GM18507 (cell line): Measurements from ENCODE around the gene ABCA12.
"Not testable (repeated sequence)": the region's sequence is repeated elsewhere in the genome, so short reads cannot be mapped to it uniquely, and the experiment has no call there.

Experiments used
- DNase-seq: peaks from one replicate; pipeline ENCODE4 v3.0.0; 2011; ENCODE audit warnings: low read depth; ENCODE audit not compliant: insufficient read length; ENCODE audit errors: extremely low spot score
- FAIRE-seq: peaks from 2 replicates; lab custom pipeline; 2011; peaks lifted over from hg19 to GRCh38; lab: Jason Lieb, UNC

ABCA12 gene, protein sequence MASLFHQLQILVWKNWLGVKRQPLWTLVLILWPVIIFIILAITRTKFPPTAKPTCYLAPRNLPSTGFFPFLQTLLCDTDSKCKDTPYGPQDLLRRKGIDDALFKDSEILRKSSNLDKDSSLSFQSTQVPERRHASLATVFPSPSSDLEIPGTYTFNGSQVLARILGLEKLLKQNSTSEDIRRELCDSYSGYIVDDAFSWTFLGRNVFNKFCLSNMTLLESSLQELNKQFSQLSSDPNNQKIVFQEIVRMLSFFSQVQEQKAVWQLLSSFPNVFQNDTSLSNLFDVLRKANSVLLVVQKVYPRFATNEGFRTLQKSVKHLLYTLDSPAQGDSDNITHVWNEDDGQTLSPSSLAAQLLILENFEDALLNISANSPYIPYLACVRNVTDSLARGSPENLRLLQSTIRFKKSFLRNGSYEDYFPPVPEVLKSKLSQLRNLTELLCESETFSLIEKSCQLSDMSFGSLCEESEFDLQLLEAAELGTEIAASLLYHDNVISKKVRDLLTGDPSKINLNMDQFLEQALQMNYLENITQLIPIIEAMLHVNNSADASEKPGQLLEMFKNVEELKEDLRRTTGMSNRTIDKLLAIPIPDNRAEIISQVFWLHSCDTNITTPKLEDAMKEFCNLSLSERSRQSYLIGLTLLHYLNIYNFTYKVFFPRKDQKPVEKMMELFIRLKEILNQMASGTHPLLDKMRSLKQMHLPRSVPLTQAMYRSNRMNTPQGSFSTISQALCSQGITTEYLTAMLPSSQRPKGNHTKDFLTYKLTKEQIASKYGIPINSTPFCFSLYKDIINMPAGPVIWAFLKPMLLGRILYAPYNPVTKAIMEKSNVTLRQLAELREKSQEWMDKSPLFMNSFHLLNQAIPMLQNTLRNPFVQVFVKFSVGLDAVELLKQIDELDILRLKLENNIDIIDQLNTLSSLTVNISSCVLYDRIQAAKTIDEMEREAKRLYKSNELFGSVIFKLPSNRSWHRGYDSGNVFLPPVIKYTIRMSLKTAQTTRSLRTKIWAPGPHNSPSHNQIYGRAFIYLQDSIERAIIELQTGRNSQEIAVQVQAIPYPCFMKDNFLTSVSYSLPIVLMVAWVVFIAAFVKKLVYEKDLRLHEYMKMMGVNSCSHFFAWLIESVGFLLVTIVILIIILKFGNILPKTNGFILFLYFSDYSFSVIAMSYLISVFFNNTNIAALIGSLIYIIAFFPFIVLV (N-terminal part only)

GRCh38 chr2:215138479-215138878 lies at the start of gene ABCA12:
Gene ABCA12 (minus strand): TSS chr2:215138626. CDS start chr2:215138208, 418 bp downstream.
- FAIRE-seq: no peak
- no peak for DNase-seq

DNA sequence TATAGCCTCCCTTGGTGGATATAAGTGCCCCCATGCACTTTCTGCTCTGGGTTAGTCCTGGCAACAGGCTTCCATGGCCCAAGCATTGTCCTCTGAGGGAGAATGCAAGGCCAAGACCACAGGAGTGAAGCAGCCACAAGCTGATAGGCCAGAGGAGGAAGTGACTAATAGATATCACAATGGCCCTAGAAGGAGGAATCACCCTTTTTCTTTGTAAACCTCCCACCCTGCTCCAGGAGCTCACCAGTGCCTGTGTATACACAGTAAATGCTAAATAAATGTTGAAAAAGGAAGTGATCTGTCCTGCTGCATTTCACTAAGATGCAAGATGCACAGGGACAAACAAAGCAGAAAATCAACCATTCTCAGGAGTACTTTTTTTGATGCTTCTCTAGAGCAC lies 49.7 kb upstream of the ABCA12 start:
- FAIRE-seq (no peak), DNase-seq (no peak)

GRCh38 chr2:215186021-215186420 lies 47.6 kb upstream of the ABCA12 start:
- FAIRE-seq: no peak

DNA sequence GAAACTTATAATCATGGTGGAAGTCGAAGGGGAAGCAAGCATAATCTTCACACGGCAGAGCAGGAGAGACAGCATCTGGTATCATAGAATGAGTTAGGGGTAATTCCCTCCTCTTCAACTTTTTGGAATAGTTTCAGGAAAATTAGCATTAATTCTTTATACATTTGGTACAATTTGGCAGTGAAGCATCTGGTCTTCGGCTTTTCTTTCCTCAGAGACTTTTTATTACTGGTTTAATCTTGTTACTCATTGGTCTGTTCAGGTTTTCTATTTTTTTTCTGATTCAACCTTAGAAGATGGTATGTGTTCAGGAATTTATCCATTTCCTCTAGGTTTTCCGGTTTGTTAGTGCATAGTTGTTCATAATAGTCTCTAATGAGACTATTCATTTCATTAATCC lies 39.7 kb upstream of the ABCA12 start:
- DNase-seq (no peak), FAIRE-seq (no peak)

More at GRCh38 chr2:215186021-215186420, 47.6 kb upstream of the ABCA12 start:
- no peak for DNase-seq

GRCh38 chr2:215171796-215172195 lies 33.4 kb upstream of the ABCA12 start:
- FAIRE-seq: no peak
- DNase-seq: no peak

- FAIRE-seq (no peak), DNase-seq (no peak)
Measured at GRCh38 chr2:215171151-215171550, 32.7 kb upstream of the ABCA12 start.

GRCh38 chr2:215166505-215166904 lies 28.1 kb upstream of the ABCA12 start:
- not testable (repeated sequence) for FAIRE-seq, DNase-seq

- not testable (repeated sequence) for DNase-seq, FAIRE-seq
Measured at GRCh38 chr2:215163319-215163718, 24.9 kb upstream of the ABCA12 start.

- DNase-seq: no peak
- no peak for FAIRE-seq
Measured at GRCh38 chr2:215161301-215161829, 22.9 kb upstream of the ABCA12 start.

DNA sequence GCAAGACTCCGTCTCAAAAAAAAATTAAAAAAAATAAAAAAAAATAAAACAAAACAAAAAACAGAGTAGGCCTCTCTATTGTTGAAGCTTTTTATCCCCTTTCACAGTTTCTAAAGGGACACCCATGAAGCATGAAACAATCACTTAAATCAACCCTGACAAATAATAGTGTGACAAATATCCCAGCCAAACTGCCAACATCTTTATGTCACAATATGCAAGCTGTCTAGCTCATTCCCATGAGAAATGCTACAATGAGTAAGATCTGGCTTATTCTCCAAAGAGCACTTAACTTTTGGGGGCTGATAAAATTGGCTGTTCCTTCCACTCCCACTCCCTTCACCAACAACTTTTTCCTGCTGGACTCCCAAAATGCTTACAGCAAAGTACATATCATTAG lies 21.7 kb upstream of the ABCA12 start:
- DNase-seq (no peak), FAIRE-seq (no peak)

- FAIRE-seq (no peak), DNase-seq (no peak)
Measured at GRCh38 chr2:215156453-215156852, 18.0 kb upstream of the ABCA12 start.

- no peak for FAIRE-seq
- DNase-seq: no peak
Measured at GRCh38 chr2:215149894-215150293, 11.5 kb upstream of the ABCA12 start.

DNA sequence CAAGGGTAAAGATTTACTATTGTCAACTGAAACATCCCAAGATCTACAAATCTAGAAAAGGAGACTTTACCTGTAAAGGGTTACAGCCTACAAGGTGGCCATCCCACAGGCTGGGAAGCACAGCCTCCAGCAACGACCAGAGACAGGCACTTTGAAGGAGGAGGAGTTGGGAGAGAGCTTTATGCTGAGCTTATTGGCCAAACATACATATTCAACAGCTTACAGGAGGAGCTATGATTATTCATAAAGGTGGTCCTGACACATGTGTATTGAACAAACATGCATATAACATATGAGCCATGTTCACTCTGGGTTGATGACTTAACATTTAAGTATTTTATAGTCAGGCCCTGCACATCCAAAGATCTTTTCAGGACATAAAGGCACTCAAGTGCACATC lies 11.1 kb upstream of the ABCA12 start:
- FAIRE-seq: no peak
- DNase-seq: no peak

DNA sequence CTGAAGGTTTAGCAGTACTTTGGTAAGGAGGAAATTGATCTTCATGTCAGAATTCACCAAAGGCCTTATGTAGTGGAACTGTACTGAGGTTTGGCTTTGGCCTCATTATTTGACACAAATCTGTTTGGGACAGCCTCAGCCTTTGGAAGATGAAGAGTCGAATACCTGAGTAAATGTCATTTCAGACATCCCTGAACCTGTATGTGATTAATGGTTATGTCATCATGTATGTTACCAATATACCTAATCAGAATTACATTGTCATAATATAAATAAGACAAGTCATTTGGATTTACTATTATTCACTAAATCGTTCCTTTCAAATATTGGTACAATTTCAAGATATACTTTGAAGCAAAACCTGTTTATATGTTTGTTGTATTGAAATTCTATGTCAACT lies 10.6 kb upstream of the ABCA12 start:
- FAIRE-seq: no peak
- DNase-seq: no peak

DNA sequence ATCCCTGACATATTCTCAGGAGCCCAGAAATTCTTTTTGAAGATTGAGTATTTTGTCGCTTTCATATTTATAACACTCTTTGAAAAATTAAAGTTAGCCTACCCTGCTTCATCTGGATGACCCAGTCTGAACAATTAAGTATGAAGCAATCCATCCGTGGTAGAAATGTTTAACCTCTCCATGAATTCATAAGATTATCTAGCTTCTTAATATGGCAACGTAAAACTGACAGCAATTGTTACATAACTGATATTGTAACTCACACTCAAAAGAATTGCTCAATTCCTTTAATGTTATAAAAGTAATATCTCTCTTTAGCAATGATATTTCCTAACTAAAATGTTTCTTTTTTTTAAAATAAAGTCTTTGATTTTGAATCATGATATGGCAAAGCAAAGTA lies 7.2 kb upstream of the ABCA12 start:
- no peak for FAIRE-seq

GRCh38 chr2:215144106-215144875 lies 5.9 kb upstream of the ABCA12 start:
- FAIRE-seq (no peak), DNase-seq (no peak)

More for the DNA sequence above, 7.2 kb upstream of the ABCA12 start:
- no peak for DNase-seq

DNA sequence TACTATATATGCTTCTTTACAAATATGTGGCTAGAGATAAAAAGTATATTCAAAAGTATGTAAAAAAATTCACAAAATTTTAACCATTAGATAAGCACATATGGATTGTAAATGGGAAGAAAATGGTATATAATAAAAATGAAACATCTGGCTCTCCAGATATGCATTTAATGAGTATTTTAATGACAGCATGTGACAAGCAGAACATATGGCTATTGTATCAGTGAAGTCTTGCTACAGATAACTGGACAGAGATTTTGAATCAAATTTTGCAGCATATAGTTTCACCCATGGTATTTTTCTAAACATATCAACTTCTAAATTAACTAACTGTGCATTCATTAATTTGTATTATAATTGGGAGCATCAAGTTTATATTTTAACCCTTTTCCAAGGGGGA lies 5.0 kb upstream of the ABCA12 start:
- DNase-seq: no peak
- FAIRE-seq: no peak

- no peak for FAIRE-seq
Measured at GRCh38 chr2:215141706-215142105, 3.3 kb upstream of the ABCA12 start.

GRCh38 chr2:215140166-215140707 lies 1.8 kb upstream of the ABCA12 start:
- no peak for FAIRE-seq
- DNase-seq: no peak

More at GRCh38 chr2:215141706-215142105, 3.3 kb upstream of the ABCA12 start:
- DNase-seq: no peak
